NT2/D1 (cell line): ENCODE results near the gene RETN.

Source experiments
- DNase-seq: peaks from one replicate; pipeline ENCODE4 v3.0.0-alpha.2; 2011; ENCODE audit warnings: low read depth, low spot score
- H3K27me3 ChIP-seq: 2 replicates; pipeline ENCODE4 v1.6.0; 2011; ENCODE audit warnings: mild to moderate bottlenecking; ENCODE audit not compliant: insufficient read length, insufficient read depth
- H3K36me3 ChIP-seq: 2 replicates; pipeline ENCODE4 v1.6.1; 2011; ENCODE audit warnings: mild to moderate bottlenecking, low read length, mixed read lengths; ENCODE audit not compliant: insufficient read depth, insufficient read length
- H3K4me1 ChIP-seq: 2 replicates; pipeline ENCODE4 v1.5.1; 2011; ENCODE audit not compliant: insufficient read depth, insufficient read length
- H3K4me3 ChIP-seq: 2 replicates; pipeline ENCODE4 v1.5.1; 2011; ENCODE audit warnings: low read depth; ENCODE audit not compliant: insufficient read length
- H3K9ac ChIP-seq: 2 replicates; pipeline ENCODE4 v1.6.0; 2011; ENCODE audit warnings: low read depth; ENCODE audit not compliant: insufficient read length
- H3K9me3 ChIP-seq: 2 replicates; pipeline ENCODE4 v1.5.1; 2011; ENCODE audit warnings: mild to moderate bottlenecking, low read length; ENCODE audit not compliant: insufficient read depth
- SUZ12 ChIP-seq: IDR thresholded peaks from 2 replicates; pipeline ENCODE4 v1.6.1; 2011; ENCODE audit not compliant: insufficient read length, insufficient read depth; ENCODE audit errors: extremely low read depth
- YY1 ChIP-seq: IDR thresholded peaks from 2 replicates; pipeline ENCODE4 v1.6.1; 2011; ENCODE audit not compliant: insufficient read length, insufficient read depth
- ZNF274 ChIP-seq: IDR thresholded peaks from 2 replicates; pipeline ENCODE4 v1.6.1; 2011; ENCODE audit warnings: mild to moderate bottlenecking, low read depth, low read length

Gene RETN, protein sequence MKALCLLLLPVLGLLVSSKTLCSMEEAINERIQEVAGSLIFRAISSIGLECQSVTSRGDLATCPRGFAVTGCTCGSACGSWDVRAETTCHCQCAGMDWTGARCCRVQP

DNA sequence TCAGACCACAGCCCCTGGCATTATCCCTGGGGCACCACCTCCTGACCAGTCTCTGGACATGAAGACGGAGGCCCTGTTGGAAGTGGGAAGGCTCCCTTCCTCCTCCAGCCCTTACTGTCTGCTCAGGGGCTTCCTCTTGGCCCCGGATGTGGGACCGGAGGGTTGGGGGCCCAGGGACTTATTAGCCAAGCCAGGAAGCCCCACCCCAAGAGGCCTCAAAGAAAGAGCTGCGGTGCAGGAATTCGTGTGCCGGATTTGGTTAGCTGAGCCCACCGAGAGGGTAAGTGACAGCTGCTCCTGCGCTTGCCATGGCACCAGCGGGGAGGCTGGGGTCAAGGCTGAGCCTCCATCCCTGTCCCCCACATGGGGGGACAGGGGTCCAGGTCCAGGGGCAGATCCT, at the start of gene RETN:
TSS of gene RETN (plus strand) at position 208 of the 400 bp plus-strand sequence. CDS start 278 bp downstream, outside the sequence.
- TF ChIP-seq YY1 (no peak), SUZ12 (no peak)
- no peaks in the 10 kb centered on the region for H3K36me3 ChIP-seq
- no peak within 1 kb of the TSS for H3K9ac ChIP-seq
- DNase-seq, result no peak
- H3K4me3 ChIP-seq, result no peak within 1 kb of the TSS
- H3K9me3 ChIP-seq, result no peaks in the 10 kb centered on the region
- peaks cover 23% of the 10 kb centered on the region for H3K27me3 ChIP-seq
- peaks cover under 1% of the 10 kb centered on the region for H3K4me1 ChIP-seq

DNA sequence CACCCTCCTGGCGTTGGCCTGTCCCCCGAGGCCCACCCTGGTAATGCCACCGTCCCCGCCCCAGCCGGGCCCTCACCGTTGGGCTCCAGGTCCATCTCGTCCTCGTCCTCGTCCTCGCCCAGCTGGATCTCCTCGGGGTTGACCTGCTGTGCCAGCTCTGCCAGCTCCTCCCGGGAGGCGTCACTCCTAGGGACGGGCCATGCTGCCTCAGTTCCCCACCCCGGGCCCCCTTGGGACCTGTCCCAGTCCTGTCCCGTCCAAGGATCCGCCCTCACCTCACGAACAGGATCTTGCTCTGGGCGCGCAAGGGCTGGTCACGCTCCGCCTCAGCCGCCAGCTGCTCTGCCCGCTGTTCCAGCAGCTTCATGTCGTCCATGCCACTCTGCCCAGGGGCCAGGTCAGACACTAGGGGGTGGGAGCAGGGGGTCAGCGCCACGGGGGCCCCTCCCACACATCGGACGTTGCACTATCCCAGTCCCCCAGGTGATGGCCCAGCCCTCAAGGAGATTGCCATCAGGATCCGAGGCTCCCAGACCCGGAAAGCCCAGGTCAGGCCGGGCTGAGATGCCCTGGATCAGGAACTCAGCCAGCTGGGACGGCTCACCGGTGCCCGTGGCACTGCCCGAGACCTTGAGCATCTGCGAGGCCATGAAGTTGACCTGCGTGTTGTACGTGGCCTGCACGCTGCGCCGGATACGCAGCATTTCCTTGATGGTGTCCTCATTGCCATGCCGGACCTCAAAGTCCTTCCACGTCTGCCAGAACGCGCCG, 49.0 kb upstream of the RETN start:
- peaks cover 85% of the 10 kb centered on the region for H3K36me3 ChIP-seq
- no peak for DNase-seq

DNA sequence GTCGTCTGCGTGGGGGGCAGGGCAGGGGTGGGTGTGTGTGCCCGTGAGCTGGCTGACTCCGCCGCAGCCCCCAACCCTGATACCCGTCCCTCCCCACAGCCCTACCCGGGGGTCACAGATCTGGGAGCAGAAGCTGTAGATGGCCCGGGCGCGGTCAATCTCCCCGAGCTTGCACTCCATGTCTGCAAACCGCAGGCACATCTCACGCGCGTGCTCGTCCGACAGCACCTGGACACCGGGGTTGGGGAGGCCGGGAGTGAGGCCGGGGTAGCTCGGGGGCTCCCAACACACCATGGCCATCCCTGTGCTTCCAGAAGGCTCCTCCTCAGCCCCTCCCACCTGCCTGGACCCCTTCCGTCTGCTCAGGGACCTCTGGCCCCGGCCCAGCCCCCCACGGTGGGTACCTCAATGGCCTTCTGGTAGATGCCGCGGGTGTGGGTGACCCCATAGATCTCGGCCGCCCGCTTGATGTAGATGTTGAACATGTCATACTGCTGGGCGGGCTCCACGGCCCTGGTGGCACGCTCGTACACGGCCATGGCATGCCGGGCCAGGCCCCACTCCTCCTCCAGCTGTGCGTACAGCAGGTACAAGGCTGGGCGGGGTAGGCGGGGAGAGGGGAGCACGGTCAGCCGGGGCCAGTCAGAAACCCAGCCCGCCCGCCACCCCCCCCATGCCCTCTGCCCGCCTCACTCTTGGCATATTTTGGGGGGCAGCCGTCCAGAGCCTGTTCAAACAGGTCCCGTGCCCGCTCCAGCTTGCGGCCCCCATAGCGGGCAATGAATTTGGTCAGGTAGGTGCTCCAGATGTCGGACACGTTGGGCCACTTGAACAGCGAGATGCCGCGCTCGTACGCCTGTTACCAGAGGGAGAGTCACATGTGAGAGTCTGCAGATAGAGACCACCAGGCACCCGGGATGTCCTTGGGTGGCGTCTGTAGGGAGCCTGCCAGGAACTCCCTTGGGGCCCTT, 48.1 kb upstream of the RETN start:
- no peak for DNase-seq
- TF ChIP-seq YY1 (no peak), ZNF274 (no peak), SUZ12 (no peak)
- Histone ChIP-seq H3K9me3 (no peaks in the 10 kb centered on the region), H3K9ac (no peak overlapping the region), H3K4me1 (no peaks in the 10 kb centered on the region), H3K4me3 (no peak overlapping the region), H3K27me3 (no peaks in the 10 kb centered on the region), H3K36me3 (peaks cover 92% of the 10 kb centered on the region)

More for the DNA sequence above, 49.0 kb upstream of the RETN start:
- H3K9me3 ChIP-seq, result no peaks in the 10 kb centered on the region
- H3K9ac ChIP-seq, result no peak overlapping the region
- no peak overlapping the region for H3K4me3 ChIP-seq
- TF ChIP-seq SUZ12 (no peak), ZNF274 (no peak), YY1 (no peak)
- no peaks in the 10 kb centered on the region for H3K4me1 ChIP-seq
- H3K27me3 ChIP-seq, result no peaks in the 10 kb centered on the region

DNA sequence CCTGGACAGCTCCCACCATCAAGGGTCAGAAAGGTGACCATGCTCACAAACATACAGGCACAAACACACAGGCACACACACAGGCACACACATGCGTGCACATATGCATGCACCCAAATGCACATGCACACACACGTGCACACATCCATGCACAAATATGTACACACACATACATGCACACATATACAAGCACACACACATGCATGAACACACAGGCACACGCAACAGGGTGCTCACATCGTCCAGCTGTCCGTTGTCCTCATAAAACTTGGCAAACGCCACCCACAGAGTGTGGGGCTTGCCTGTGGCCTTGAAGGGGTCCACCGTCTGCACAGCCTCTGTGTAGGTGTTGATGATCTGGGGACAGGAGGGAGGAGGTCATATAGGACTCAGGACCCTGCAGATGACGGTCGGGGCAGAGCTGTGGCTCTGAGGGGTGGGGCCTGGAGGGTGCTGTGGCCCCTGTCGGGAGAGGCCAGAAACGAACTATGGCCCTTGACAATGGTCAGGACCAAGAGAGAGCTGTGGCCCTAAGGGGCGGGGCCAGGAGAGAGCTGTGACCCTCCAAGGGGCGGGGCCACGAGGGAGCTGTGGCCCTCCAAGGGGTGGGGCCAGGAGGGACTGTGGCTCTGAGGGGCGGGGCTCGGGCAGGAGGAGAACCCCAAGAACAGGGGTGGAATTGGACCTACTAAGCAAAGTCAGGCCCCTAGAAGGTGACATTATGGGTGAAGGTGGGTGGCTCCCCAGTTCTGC, 45.7 kb upstream of the RETN start:
- Histone ChIP-seq H3K27me3 (no peaks in the 10 kb centered on the region), H3K36me3 (peaks cover 96% of the 10 kb centered on the region), H3K9ac (no peak overlapping the region), H3K4me1 (no peaks in the 10 kb centered on the region), H3K4me3 (no peak overlapping the region), H3K9me3 (no peaks in the 10 kb centered on the region)
- DNase-seq, result no peak
- TF ChIP-seq ZNF274, result no peak
- TF ChIP-seq SUZ12, result no peak
- TF ChIP-seq YY1, result no peak

DNA sequence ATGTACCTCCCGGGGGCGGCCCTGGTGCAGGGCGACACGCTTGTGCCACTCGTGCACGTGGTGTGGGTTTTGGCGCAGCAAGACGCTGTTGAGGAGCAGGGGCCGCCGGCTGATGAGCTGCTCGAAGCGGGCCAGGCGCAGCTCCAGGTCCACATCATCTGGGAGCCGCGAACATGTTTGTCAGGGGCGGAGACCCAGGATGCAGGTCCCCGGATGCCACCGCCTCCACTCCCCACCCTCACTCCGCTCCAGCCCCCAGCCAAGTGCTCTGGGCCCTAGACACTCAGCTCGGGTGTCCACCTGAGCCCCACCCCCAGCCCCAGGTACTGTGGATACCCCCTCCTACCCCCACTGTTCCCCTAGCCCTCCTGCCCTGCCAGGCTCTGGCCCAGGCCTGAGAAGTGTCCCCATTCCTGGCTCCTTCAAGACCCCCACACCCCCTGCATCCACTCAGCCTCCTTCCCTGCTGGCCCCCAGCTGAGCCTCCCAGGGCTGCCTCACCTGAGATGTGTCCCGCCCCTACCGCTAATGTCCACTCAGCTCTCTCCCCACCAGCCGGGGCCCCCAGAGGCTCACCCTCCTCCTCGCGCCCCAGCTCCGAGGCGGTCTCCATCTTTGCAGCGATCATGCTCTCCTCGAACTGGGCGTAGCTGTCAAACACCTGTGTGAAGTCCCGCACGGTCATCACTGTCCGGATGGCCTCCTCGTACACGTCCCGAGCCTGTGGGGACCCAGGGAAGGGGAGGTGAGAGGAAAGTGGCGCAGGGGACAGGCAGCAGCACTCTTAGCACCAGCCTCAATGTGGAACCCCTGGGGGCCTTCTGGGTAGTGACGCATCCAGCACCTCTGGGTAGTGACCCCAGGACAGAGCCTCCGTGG, 44.9 kb upstream of the RETN start:
- Histone ChIP-seq H3K4me3 (no peak overlapping the region), H3K9ac (no peak overlapping the region), H3K27me3 (no peaks in the 10 kb centered on the region), H3K36me3 (peaks cover 91% of the 10 kb centered on the region), H3K4me1 (peaks cover 3% of the 10 kb centered on the region), H3K9me3 (no peaks in the 10 kb centered on the region)
- TF ChIP-seq SUZ12 (no peak), YY1 (no peak), ZNF274 (no peak)
- no peak for DNase-seq

DNA sequence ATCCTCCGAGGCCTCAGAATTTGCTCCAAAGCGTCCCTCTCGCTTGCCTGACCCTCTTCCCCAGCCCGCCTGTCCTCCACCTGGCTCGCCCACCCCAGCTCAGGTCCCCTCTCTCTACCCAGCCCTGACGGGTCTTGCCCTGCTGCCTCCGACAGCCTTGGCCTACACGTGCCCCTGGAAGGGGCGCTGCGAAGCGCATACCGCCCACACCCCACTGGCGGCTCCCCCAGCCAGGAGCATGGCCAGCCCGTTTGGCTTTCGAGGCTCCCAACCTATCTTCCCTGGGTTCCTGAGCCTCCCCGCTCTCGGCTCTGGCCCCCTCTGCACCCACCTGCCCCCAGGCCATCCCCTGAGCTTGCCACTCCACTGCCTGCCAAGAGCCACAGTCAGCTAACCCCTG, 44.0 kb upstream of the RETN start:
- Histone ChIP-seq H3K9me3 (no peaks in the 10 kb centered on the region), H3K4me1 (peaks cover 3% of the 10 kb centered on the region), H3K36me3 (peaks cover 84% of the 10 kb centered on the region), H3K27me3 (no peaks in the 10 kb centered on the region), H3K4me3 (no peak overlapping the region), H3K9ac (no peak overlapping the region)
- TF ChIP-seq SUZ12 (no peak), ZNF274 (no peak), YY1 (no peak)
- no peak for DNase-seq
